Measurements from ENCODE around the gene STK32B. TPM values are rescaled to one million over a fixed set of nuclear protein-coding genes. Genes with fewer than 3 reads are reported as not detected.

The STK32B gene
- total RNA-seq, 6 donors from 2014 or later = 0.22 to 3.4 (median 1.0) TPM

GRCh38 chr4:5021546-5021945, 29.7 kb upstream of the STK32B start:
- no peak for TF ChIP-seq POLR2A (IDR thresholded peaks at IDR 0.05)
- TF ChIP-seq EP300 (IDR thresholded peaks at IDR 0.05) = no peak
- TF ChIP-seq CTCF (IDR thresholded peaks at IDR 0.05) = no peak
- no peak for TF ChIP-seq POLR2AphosphoS5 (IDR thresholded peaks at IDR 0.05)
- H3K36me3 ChIP-seq = no peaks in the 10 kb centered on the region
- no peak overlapping the region for H3K27ac ChIP-seq
- ATAC-seq (ENCODE audit: low FRiP score in 2 of 2) (no peak), DNase-seq (no peak)
- no peaks in the 10 kb centered on the region for H3K27me3 ChIP-seq
- H3K9me3 ChIP-seq = no peaks in the 10 kb centered on the region
- peaks cover 0 to 7% (median 4%) of the 10 kb centered on the region in 4 donors for H3K4me1 ChIP-seq
- H3K4me3 ChIP-seq = no peak overlapping the region
- WGBS, 2 donors = 85 to 88% methylated on average over 3 of the region's 3 CpGs

- Histone ChIP-seq H3K9me3 (no peaks in the 10 kb centered on the region), H3K27ac (no peak overlapping the region), H3K4me1 (peaks cover 0 to under 1% (median 0%) of the 10 kb centered on the region in 4 donors), H3K4me3 (no peak overlapping the region), H3K27me3 (no peaks in the 10 kb centered on the region), H3K36me3 (no peaks in the 10 kb centered on the region)
- DNase-seq (no peak), ATAC-seq (ENCODE audit: low FRiP score in 2 of 2) (no peak)
- 65 to 73% methylated on average over 4 to 6 of the region's 6 CpGs for WGBS, 2 donors
- no peak for TF ChIP-seq CTCF (IDR thresholded peaks at IDR 0.05)
- TF ChIP-seq EP300 (IDR thresholded peaks at IDR 0.05) = no peak
- TF ChIP-seq POLR2A (IDR thresholded peaks at IDR 0.05) = no peak
- TF ChIP-seq POLR2AphosphoS5 (IDR thresholded peaks at IDR 0.05) = no peak
These were observed 26.6 kb upstream of the STK32B start for GRCh38 chr4:5024673-5025072.

GRCh38 chr4:5026371-5026770, 24.9 kb upstream of the STK32B start:
- TF ChIP-seq POLR2AphosphoS5 (IDR thresholded peaks at IDR 0.05) (no peak), POLR2A (IDR thresholded peaks at IDR 0.05) (no peak)
- Histone ChIP-seq H3K9me3 (no peaks in the 10 kb centered on the region), H3K4me1 (no peaks in the 10 kb centered on the region), H3K27me3 (no peaks in the 10 kb centered on the region), H3K27ac (no peak overlapping the region), H3K4me3 (no peak overlapping the region), H3K36me3 (no peaks in the 10 kb centered on the region)
- no peak for ATAC-seq (ENCODE audit: low FRiP score in 2 of 2)
- WGBS, 2 donors = 81 to 86% methylated on average over 3 of the region's 3 CpGs
- no peak for DNase-seq

GRCh38 chr4:5027346-5027745, 23.9 kb upstream of the STK32B start:
- DNase-seq (no peak), ATAC-seq (ENCODE audit: low FRiP score in 2 of 2) (no peak)
- TF ChIP-seq CTCF (IDR thresholded peaks at IDR 0.05) = no peak
- TF ChIP-seq POLR2A (IDR thresholded peaks at IDR 0.05) = no peak
- TF ChIP-seq EP300 (IDR thresholded peaks at IDR 0.05) = no peak
- no peak for TF ChIP-seq POLR2AphosphoS5 (IDR thresholded peaks at IDR 0.05)
- no peaks in the 10 kb centered on the region for H3K27me3 ChIP-seq
- H3K4me1 ChIP-seq = no peaks in the 10 kb centered on the region
- H3K9me3 ChIP-seq = no peaks in the 10 kb centered on the region
- H3K27ac ChIP-seq = no peak overlapping the region
- no peak overlapping the region for H3K4me3 ChIP-seq
- H3K36me3 ChIP-seq = no peaks in the 10 kb centered on the region

GRCh38 chr4:5028480-5028879, 22.8 kb upstream of the STK32B start:
- H3K9me3 ChIP-seq = no peaks in the 10 kb centered on the region
- peaks cover under 1 to 7% (median 5%) of the 10 kb centered on the region in 4 donors for H3K4me1 ChIP-seq
- 89 to 94% methylated on average over 2 of the region's 2 CpGs for WGBS, 2 donors
- no peak overlapping the region for H3K4me3 ChIP-seq
- ATAC-seq (ENCODE audit: low FRiP score in 2 of 2) (no peak), DNase-seq (no peak)
- no peaks in the 10 kb centered on the region for H3K27me3 ChIP-seq
- H3K36me3 ChIP-seq = no peaks in the 10 kb centered on the region
- TF ChIP-seq POLR2A (IDR thresholded peaks at IDR 0.05) (no peak), CTCF (IDR thresholded peaks at IDR 0.05) (no peak)
- no peak overlapping the region for H3K27ac ChIP-seq

All from upper lobe of left lung (tissue), 6 donors.